ENCODE data around the gene WWOX.

- TF ChIP-seq TAF1 (IDR thresholded peaks at IDR 0.05; ENCODE audit: borderline replicate concordance, insufficient read depth, low read length) = no peak
- TF ChIP-seq POLR2AphosphoS5 (IDR thresholded peaks at IDR 0.05; ENCODE audit: low read depth, low read length) = no peak
- no peak for TF ChIP-seq REST (IDR thresholded peaks at IDR 0.05; ENCODE audit: insufficient read depth in 1 of 2, low read depth in 2 of 2, low read length in 2 of 2)
- TF ChIP-seq SIN3A (IDR thresholded peaks at IDR 0.05; ENCODE audit: borderline replicate concordance, insufficient read depth, low read length) = no peak
Observed at GRCh38 chr16:79124016-79124756, 1024.7 kb downstream of the WWOX start.
